Neural progenitor cell (in vitro differentiated cells): Measurements from ENCODE around the gene HAAO. TPM values are rescaled to one million over a fixed set of nuclear protein-coding genes. Genes with fewer than 3 reads are reported as not detected.

Experiments
- DNase-seq: peaks from one replicate; pipeline ENCODE4 v3.0.0-alpha.2; 2016; ENCODE audit warnings: low spot score
- H2AFZ ChIP-seq: fragments of 200-600 bp; sonication (generic); replicated peaks from 2 replicates; pipeline ENCODE4 v1.6.1; 2016; ENCODE audit warnings: antibody characterized with exemption
- H3F3A ChIP-seq: fragments of 200-600 bp; sonication (generic); 2 replicates; pipeline ENCODE4 v1.6.1; 2016; ENCODE audit warnings: antibody characterized with exemption, low read depth
- H3K27ac ChIP-seq: fragments of 200-600 bp; sonication (generic); 2 replicates; pipeline ENCODE4 v1.5.1; 2016; ENCODE audit warnings: mild to moderate bottlenecking
- H3K27me3 ChIP-seq: fragments of 200-600 bp; sonication (generic); 2 replicates; pipeline ENCODE4 v1.6.1; 2016; ENCODE audit warnings: mild to moderate bottlenecking, moderate library complexity
- H3K36me3 ChIP-seq: fragments of 200-600 bp; sonication (generic); 2 replicates; pipeline ENCODE4 v1.5.1; 2016
- H3K4me1 ChIP-seq: fragments of 200-600 bp; sonication (generic); 2 replicates; pipeline ENCODE4 v1.6.1; 2016; ENCODE audit warnings: mixed run types
- H3K4me2 ChIP-seq: fragments of 200-600 bp; sonication (generic); 2 replicates; pipeline ENCODE4 v1.6.1; 2016
- H3K4me3 ChIP-seq: fragments of 200-600 bp; sonication (generic); 2 replicates; pipeline ENCODE4 v1.5.1; 2016
- H3K79me2 ChIP-seq: fragments of 200-600 bp; sonication (generic); 2 replicates; pipeline ENCODE4 v1.6.1; 2016; ENCODE audit warnings: low read depth
- H3K9ac ChIP-seq: fragments of 200-600 bp; sonication (generic); 2 replicates; pipeline ENCODE4 v1.6.1; 2016
- H3K9me3 ChIP-seq: fragments of 200-600 bp; sonication (generic); 2 replicates; pipeline ENCODE4 v1.5.1; 2016; ENCODE audit warnings: low read depth
- H4K20me1 ChIP-seq: fragments of 200-600 bp; sonication (generic); 2 replicates; pipeline ENCODE4 v1.6.1; 2016; ENCODE audit warnings: low read depth
- H3K27ac Mint-ChIP-seq: 3 replicates; pipeline ENCODE4 v1.8.0; 2021; ENCODE audit warnings: mixed read lengths
- H3K27me3 Mint-ChIP-seq: 2 replicates; pipeline ENCODE4 v1.8.0; 2022; ENCODE audit warnings: low read depth, mild to moderate bottlenecking, inconsistent platforms, moderate library complexity, mixed read lengths; ENCODE audit not compliant: insufficient read depth
- H3K36me3 Mint-ChIP-seq: 3 replicates; pipeline ENCODE4 v1.8.0; 2021; ENCODE audit warnings: mixed read lengths
- H3K4me1 Mint-ChIP-seq: 3 replicates; pipeline ENCODE4 v1.8.0; 2021; ENCODE audit warnings: mixed read lengths
- H3K4me3 Mint-ChIP-seq: 3 replicates; pipeline ENCODE4 v1.8.0; 2021; ENCODE audit warnings: mild to moderate bottlenecking, moderate library complexity, mixed read lengths
- H3K9me3 Mint-ChIP-seq: 3 replicates; pipeline ENCODE4 v1.8.0; 2020; ENCODE audit warnings: mixed read lengths
- CTCF ChIP-seq: fragments of 200-600 bp; sonication (generic); IDR thresholded peaks from 2 replicates; pipeline ENCODE4 v1.5.1; 2017; ENCODE audit warnings: antibody characterized with exemption, mild to moderate bottlenecking
- EZH2 ChIP-seq: fragments of 200-600 bp; sonication (generic); IDR thresholded peaks from 2 replicates; pipeline ENCODE4 v1.6.1; 2017; ENCODE audit warnings: antibody characterized with exemption, mild to moderate bottlenecking, moderate library complexity
- EZH2phosphoT487 ChIP-seq: fragments of 200-600 bp; sonication (generic); IDR thresholded peaks from 2 replicates; pipeline ENCODE4 v1.6.1; 2017; ENCODE audit warnings: antibody characterized with exemption
- total RNA-seq: library from RNA; depleted of rRNA; stranded (reverse); fragments of >200 nt; gene quantifications from 2 replicates; pipeline ENCODE4 v1.2.3, GENCODE V29; 2015; ENCODE audit warnings: low replicate concordance

Gene HAAO
- total RNA-seq, 1 donor from 2014 or later, result 0.77 TPM

- peaks cover 16% of the 10 kb centered on the region for H3K4me1 Mint-ChIP-seq
- peaks cover 2% of the 10 kb centered on the region for H3K27me3 Mint-ChIP-seq
- Histone ChIP-seq H2AFZ (no peak overlapping the region), H3K9me3 (no peaks in the 10 kb centered on the region), H3K9ac (no peak overlapping the region), H3K4me2 (no peak overlapping the region), H3K4me3 (no peak overlapping the region), H3K4me1 (no peaks in the 10 kb centered on the region), H3K27ac (no peak overlapping the region), H3K36me3 (no peaks in the 10 kb centered on the region), H3K27me3 (no peaks in the 10 kb centered on the region), H4K20me1 (no peaks in the 10 kb centered on the region), H3K79me2 (no peaks in the 10 kb centered on the region), H3F3A (no peaks in the 10 kb centered on the region)
- peak overlapping the region; percentile 87 for H3K27ac Mint-ChIP-seq
- TF ChIP-seq EZH2 (no peak), EZH2phosphoT487 (no peak), CTCF (no peak)
- DNase-seq, result no peak
- H3K36me3 Mint-ChIP-seq, result no peaks in the 10 kb centered on the region
- no peaks in the 10 kb centered on the region for H3K9me3 Mint-ChIP-seq
- no peak overlapping the region for H3K4me3 Mint-ChIP-seq
Measured at GRCh38 chr2:42754021-42754775, 38.2 kb downstream of the HAAO start.

GRCh38 chr2:42752816-42753813 lies 39.3 kb downstream of the HAAO start:
- DNase-seq, result no peak
- Mint-ChIP-seq H3K4me1 (peaks cover 16% of the 10 kb centered on the region), H3K27ac (no peak overlapping the region), H3K4me3 (no peak overlapping the region), H3K27me3 (peaks cover 2% of the 10 kb centered on the region), H3K36me3 (peaks cover 2% of the 10 kb centered on the region), H3K9me3 (no peaks in the 10 kb centered on the region)
- no peaks in the 10 kb centered on the region for H3K36me3 ChIP-seq
- no peak overlapping the region for H3K9ac ChIP-seq
- H3K79me2 ChIP-seq, result no peaks in the 10 kb centered on the region
- H3K9me3 ChIP-seq, result no peaks in the 10 kb centered on the region
- H3K4me1 ChIP-seq, result no peaks in the 10 kb centered on the region
- no peak overlapping the region for H3K4me3 ChIP-seq
- TF ChIP-seq EZH2, result no peak
- TF ChIP-seq EZH2phosphoT487, result no peak
- no peak for TF ChIP-seq CTCF
- H3K27ac ChIP-seq, result no peak overlapping the region
- H3F3A ChIP-seq, result no peaks in the 10 kb centered on the region
- H2AFZ ChIP-seq, result no peak overlapping the region
- no peaks in the 10 kb centered on the region for H3K27me3 ChIP-seq
- H3K4me2 ChIP-seq, result no peak overlapping the region
- H4K20me1 ChIP-seq, result no peaks in the 10 kb centered on the region

GRCh38 chr2:42752314-42752713 lies 40.1 kb downstream of the HAAO start:
- no peaks in the 10 kb centered on the region for H3K27me3 ChIP-seq
- no peak for TF ChIP-seq CTCF
- no peaks in the 10 kb centered on the region for H3K79me2 ChIP-seq
- no peak overlapping the region for H2AFZ ChIP-seq
- H3F3A ChIP-seq, result no peaks in the 10 kb centered on the region
- no peak overlapping the region for H3K4me3 Mint-ChIP-seq
- H3K9me3 ChIP-seq, result no peaks in the 10 kb centered on the region
- peaks cover 2% of the 10 kb centered on the region for H3K36me3 Mint-ChIP-seq
- H3K4me3 ChIP-seq, result no peak overlapping the region
- H3K4me1 Mint-ChIP-seq, result peaks cover 16% of the 10 kb centered on the region
- no peaks in the 10 kb centered on the region for H4K20me1 ChIP-seq
- no peaks in the 10 kb centered on the region for H3K4me1 ChIP-seq
- H3K9ac ChIP-seq, result no peak overlapping the region
- no peaks in the 10 kb centered on the region for H3K36me3 ChIP-seq
- peak overlapping the region; percentile 25 for H3K27ac Mint-ChIP-seq
- peaks cover 2% of the 10 kb centered on the region for H3K27me3 Mint-ChIP-seq
- no peak overlapping the region for H3K27ac ChIP-seq
- DNase-seq, result no peak
- H3K9me3 Mint-ChIP-seq, result no peaks in the 10 kb centered on the region
- no peak overlapping the region for H3K4me2 ChIP-seq
